ENCODE results near the gene EXOG. TPM values are rescaled to one million over a fixed set of nuclear protein-coding genes. Genes with fewer than 3 reads are reported as not detected.

The EXOG gene
- total RNA-seq, 1 donor from 2014 or later: 27.0 TPM

DNA sequence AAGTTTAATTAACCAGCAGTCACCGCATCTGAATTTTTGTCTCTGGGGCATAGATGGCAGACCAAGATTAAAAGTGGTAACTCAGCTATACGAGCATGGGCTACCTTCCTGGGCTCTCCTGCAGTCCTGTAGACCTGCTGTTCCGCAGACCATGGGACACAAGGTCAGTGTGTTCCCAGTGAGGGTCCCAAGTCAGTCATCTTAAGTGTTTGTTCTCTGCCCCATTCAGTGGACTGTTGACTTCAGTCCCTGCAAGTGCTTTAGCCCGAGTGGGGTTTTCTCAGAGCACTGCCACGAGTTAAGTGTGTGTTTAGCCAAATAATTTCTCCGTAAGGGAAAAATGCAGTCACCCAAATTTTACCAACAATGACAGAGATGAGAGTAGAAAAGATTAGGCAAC, 4.9 kb upstream of the EXOG start:
- ATAC-seq: no peak
- intact Hi-C loops (cut with micrococcal nuclease): loop anchor here (10.0 kb wide), 1 partner anchor 164 kb away; no protein-coding TSS in a partner anchor

DNA sequence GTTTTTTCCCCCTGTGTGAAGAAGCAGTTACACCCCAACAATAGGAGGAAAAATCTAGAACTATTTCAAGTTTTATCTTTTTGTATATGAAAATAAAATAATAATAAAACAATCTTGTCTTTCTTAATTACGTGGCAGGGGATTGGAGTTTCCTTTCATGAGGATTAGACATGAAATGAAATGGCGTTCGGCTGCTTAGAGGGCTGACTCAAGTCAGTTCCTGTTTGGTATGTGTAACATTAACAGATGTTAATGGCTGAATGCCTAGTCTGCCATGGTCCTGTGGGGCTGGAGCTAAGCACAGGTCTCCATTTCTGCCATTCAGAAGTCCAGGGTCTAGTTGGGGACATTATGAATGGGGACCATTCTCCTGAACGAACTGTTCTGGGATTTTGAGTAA, 3.1 kb upstream of the EXOG start:
- intact Hi-C loops (cut with micrococcal nuclease): loop anchor here (10.0 kb wide), 1 partner anchor 162 kb away; no protein-coding TSS in a partner anchor
- ATAC-seq: no peak
- no peak for DNase-seq

More for the DNA sequence above, 4.9 kb upstream of the EXOG start:
- DNase-seq: no peak

DNA sequence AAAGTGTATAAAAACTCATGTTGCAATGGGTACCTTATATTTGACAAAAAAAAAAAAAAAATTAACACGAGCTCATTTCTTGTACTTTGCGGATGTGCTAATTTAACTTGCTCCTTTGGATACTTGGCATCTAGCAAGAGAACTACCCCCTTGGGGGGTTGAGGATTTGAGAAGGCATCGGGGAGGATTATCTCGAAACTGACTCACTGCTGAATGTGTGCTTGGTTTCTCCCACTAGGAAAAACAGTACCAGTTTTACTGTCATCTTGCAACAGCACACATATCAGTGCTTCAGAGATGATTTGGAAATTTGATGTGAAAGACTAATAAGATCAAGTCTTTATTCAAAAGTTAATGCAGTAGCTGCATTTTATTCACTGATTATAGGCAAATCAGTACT, 891 bp downstream of the EXOG start:
- intact Hi-C loops (cut with micrococcal nuclease): loop anchor here (10.0 kb wide), 1 partner anchor 158 kb away; no protein-coding TSS in a partner anchor
- DNase-seq (no peak), ATAC-seq (no peak)

DNA sequence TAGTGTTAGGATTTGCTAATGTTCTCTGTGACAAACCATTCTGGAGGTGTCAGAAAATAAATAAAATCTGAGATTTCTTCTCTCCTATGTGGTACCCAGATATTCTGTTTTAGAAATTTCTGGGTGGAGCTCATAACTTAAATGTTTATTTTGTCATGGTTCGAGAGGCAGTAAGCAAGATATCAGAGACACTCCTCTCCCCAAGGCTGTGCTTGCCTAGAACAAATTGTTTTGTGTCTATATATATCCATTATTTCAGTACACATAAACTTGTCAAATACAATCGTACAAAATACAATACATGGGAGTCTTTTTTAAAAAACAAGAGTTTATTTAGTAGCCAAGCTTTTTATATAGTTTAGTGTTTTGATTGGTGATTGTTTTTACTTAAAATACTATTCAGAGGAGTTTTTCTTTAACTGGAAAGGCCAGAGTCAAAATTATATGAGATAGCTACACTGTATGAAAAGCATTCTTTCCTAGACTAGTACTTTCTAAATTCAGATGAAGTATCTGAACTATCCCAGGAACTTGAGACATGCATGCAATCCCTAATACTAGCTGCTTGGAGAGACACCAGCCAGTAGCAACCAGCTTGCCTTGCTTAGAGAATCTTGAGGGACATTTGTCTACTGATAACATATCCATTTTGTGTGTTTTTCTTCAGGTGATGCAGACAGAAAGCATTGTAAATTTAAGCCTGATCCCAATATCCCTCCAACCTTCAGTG, 4.7 kb downstream of the EXOG start:
- ATAC-seq (peak; percentile 75), DNase-seq (no peak)
- intact Hi-C loops (cut with micrococcal nuclease): no loop called here

DNA sequence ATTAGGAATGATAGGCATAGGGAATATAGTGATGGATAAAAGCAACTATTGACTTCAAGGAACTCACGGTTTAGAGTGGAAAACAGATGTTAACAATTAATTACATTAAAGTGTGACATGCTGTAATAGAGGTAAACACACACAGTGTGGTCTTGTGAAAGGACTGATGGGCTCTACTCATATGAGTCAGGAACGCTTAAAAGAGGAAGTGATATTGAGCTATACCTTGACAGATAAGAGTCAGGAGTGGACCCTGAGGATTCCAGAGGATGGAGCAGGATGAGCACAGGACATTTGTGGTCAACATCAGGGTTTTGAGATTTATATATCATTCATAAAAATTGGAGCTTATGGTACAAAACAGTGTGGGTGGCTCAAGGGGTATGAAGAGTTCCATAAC, 11.0 kb downstream of the EXOG start:
- DNase-seq (no peak), ATAC-seq (no peak)
- intact Hi-C loops (cut with micrococcal nuclease): no loop called here

DNA sequence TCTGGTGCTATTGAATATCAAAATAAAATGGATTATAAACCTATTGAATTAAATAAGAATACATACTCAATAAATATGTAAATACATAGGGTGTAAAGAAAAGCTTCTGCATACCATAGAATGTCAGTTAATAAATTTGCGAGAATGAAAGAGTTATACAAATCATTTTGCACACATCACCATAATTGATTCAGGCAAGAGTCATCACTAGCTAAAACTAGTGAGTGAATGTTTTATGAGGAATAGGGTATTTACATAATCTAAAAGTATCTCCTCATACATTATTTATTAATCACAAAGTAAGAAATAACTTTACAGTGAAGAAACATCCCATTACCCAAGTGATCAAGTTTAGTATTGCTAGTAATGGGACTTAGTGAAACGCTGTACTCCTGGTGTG, 13.6 kb downstream of the EXOG start:
- ATAC-seq (no peak), DNase-seq (no peak)
- intact Hi-C loops (cut with micrococcal nuclease): no loop called here

DNA sequence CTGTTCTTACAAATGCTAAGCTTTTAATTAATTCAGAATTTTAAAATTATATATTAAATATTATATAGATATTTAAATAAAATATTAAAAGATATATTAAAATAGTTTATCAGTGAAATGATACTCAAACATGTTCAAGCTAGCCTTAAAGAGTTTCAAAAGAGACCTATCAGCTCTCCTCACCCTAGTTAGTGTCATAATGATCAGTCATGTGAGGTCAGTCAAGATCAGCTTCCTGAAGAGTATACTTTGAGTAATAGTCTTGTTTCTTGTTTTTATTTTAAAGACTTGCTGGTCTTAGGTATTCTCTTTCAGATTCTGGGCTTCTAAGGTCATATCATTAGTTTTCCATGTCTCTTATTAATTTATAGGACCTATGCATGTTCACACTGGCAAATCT, 14.5 kb downstream of the EXOG start:
- ATAC-seq (no peak), DNase-seq (no peak)
- intact Hi-C loops (cut with micrococcal nuclease): no loop called here

DNA sequence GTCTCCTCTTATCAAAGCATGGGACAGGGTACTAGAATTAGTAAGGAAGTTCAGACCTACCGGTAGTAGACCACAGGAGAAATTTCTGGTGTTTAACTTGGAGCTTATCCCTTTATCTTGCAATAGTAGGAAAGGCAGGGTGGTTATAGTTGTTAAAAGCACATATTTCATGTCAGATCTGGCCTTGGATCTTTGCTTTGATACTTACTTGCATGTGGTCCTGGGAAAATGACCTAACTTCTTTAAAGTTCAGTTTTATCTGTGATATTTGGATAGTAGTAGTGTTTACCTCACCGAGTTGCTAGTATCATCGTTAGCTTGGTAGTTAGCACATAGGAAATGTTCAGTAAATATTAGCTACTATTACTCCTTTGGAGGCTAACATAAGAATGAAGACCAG, 15.4 kb downstream of the EXOG start:
- intact Hi-C loops (cut with micrococcal nuclease): no loop called here
- DNase-seq (no peak), ATAC-seq (no peak)

DNA sequence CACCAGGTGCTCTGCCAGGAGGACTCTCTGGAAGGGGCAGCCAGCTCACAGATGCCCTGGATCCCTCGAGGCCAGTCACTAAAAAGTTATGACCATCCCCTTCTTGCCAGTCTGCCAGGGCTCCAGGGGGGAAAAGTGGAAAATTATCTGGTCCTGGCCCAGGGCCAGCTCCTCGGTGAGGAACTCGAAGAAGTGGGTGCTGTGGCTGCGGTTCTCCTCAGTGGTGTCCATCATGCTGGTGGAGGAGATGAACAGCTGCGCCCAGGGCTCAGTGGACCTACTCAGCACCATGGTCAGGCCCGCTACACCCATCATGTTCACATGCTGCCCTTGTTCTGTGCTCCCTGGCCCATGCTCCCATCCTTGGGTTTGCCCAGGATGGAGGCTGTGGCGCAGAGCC, 19.2 kb downstream of the EXOG start:
- DNase-seq (no peak), ATAC-seq (no peak)
- intact Hi-C loops (cut with micrococcal nuclease): no loop called here

DNA sequence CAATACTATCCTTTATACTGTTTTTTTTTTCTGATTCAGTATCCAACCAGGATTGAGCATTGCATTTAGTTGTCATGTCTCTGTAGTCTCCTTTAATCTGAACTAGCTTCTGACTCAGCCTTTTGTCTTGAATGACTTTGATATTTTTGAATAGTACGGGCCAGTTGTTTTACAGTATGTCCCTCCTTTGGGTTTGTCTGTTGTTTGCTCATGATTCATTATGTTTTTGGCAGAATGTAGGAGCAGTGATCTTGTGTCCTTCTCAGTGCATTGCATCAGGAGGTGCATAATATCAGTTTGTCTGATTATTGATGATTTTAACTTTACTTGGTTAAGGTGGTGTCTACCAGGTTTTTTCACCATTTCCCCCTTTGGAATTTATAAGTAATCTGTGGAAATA, 20.5 kb downstream of the EXOG start:
- ATAC-seq (no peak), DNase-seq (no peak)
- intact Hi-C loops (cut with micrococcal nuclease): no loop called here

DNA sequence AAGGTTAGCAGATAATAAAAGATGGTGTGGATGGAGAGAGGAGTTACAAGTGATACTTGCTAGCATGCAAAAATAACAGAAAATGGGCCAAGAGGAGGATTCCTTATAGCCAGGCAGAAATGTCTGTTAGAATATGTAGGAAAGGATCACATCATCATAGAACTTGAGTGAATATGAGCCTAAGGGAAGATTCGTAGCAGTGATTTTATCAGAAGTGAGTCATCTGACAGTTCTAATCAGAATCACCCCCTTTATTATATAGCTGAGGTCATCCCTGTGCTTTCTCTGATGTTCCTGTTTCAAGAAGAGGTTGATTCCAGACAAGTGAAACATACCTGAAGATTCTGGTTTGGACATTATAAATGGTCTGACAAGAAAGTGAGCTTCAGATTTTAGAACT, 22.9 kb downstream of the EXOG start:
- ATAC-seq (no peak), DNase-seq (no peak)
- intact Hi-C loops (cut with micrococcal nuclease): no loop called here

DNA sequence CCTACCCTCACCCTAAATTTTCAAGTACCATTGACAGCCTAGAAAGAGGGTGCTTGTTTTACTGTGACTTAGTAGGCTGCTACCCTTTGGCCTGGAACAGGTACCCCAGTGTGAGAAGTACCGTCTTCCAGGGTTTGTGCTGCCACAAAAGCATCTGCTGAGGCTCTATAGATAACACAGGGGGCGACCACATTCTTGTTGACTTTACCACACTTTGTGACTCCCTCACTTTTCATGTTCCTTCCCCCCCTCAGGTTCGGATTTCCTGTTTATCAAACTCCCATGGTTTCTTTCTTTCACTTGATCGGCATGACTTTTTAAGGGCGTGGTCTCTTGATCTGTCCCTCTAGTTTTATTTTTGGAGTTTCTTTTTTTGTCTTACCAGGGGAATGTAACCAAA, 23.5 kb downstream of the EXOG start:
- intact Hi-C loops (cut with micrococcal nuclease): loop anchor here (10.0 kb wide), 2 partner anchors 135 to 325 kb away; no protein-coding TSS in a partner anchor
- ATAC-seq: peak; percentile 23

DNA sequence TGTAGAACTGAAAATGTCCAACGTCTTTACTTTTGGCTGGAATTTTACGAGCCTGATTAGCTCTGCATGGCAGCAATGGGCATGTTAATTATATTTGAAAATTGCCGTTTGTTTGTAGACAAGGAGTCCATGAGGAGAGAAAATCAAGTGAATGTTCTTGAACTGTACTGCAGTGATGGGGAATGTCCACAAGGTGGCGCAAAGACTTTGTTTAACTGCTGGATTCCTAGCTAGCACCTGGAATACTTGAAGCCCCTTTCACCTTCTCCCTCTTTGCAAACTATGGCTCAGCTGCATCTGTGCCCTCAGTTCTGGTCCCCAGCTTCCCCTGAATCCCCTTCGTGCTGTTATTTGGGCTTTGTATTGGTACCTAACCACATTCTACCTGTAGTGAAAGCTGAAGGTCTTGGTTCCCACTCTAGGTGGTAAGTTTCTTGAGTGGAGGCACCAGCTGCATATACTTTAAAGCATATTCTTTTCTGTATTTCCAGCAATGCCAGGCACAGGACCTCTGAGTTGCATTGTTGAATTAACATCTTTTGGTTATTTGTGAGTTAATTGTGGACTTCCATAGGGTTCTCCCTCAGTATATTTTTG, 25.3 kb downstream of the EXOG start:
- ATAC-seq: peak; percentile 78
- DNase-seq: peak; percentile 51
- intact Hi-C loops (cut with micrococcal nuclease): loop anchor here (10.0 kb wide), 2 partner anchors 133 to 323 kb away; no protein-coding TSS in a partner anchor

More for the DNA sequence above, 23.5 kb downstream of the EXOG start:
- no peak for DNase-seq

DNA sequence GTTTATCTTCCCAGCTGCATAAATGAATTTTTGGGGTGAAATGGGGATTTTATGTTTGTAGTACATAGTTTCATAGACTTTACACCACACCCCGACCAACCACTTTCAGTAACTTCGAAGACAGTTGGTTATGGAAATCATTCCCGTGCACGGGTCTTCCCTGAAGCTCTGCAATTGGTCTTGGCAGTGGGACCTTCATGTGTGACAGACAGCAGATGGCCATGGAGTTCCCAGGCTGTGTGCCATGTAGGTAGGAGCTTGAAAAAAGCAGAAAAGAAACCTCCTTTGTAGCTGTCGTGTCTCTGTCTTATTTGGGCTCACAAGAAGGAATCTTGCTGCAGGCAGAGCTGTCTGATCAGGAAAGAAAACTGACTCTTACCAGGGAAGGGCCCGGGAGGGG, 25.9 kb downstream of the EXOG start:
- DNase-seq: peak; percentile 33
- intact Hi-C loops (cut with micrococcal nuclease): loop anchor here (10.0 kb wide), 2 partner anchors 133 to 323 kb away; no protein-coding TSS in a partner anchor
- ATAC-seq: peak; percentile 82

DNA sequence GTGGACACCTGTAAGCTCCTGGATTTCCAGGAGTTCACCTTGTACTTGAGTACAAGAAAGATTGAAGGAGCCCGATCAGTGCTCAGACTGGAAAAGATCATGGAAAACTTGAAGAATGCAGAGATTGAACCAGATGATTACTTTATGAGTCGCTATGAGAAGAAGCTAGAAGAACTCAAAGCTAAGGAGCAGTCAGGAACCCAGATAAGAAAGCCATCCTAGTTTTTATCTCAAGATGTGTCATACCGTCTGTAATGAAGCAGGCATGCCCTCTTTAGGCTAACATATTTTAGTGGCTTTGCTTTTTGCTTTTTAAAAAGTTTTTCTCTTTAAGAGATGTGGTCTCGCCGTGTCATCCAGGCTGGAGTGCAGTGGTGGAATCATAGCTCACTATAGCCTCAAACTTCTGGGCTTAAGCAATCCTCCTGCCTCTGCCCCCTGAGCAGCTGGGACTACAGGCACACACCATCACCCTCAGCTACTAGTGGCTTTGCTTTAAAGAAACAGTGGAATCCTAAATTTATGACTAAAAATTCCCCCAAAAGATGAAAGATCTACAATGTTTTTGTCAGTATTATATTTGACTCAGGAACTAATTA, 28.1 kb downstream of the EXOG start:
- intact Hi-C loops (cut with micrococcal nuclease): loop anchor here (10.0 kb wide), 2 partner anchors 131 to 321 kb away; no protein-coding TSS in a partner anchor
- DNase-seq (no peak), ATAC-seq (no peak)

DNA sequence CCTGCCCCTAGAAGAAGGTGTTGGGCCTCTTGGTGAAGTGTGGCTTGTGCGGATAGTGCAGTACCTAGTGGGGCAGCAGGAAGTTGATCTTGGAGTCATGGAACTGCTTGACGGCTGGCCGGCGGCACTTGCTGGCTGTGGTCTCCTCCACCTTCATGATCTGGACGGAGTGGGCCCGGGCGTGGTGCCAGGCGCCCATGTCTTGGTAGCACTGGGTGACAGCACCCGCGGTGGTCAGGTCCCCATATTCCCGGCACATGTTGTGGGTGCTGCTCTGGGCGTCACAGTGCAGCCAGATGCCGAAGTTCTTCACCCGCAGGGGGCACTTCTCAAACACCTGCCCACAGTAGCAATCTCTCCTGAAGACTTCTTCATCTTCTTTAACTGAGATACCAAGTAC, 30.7 kb downstream of the EXOG start:
- no peak for ATAC-seq
- DNase-seq: no peak
- intact Hi-C loops (cut with micrococcal nuclease): loop anchor here (10.0 kb wide), 2 partner anchors 128 to 318 kb away; no protein-coding TSS in a partner anchor

DNA sequence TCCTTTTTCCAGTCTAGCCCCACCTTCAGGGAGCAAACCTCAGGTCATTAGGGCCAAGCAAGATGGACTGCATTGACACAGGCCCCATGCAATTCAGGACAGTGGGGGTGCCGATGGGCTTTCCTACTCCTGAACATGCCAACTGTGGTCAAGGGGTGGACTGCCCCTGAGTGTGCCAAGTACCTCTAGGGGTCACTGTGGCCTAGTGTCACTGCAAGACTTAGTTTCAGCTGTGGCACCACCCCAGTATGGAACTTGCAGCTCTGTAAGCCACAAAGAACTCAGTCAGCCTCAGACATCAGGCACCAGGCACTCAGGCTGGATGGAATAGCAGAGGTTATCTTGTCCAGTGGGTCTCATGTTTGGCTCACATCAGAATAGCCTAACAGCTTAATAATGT, 32.3 kb downstream of the EXOG start:
- intact Hi-C loops (cut with micrococcal nuclease): loop anchor here (10.0 kb wide), 2 partner anchors 126 to 316 kb away; no protein-coding TSS in a partner anchor
- DNase-seq: peak; percentile 33
- ATAC-seq: peak; percentile 19

DNA sequence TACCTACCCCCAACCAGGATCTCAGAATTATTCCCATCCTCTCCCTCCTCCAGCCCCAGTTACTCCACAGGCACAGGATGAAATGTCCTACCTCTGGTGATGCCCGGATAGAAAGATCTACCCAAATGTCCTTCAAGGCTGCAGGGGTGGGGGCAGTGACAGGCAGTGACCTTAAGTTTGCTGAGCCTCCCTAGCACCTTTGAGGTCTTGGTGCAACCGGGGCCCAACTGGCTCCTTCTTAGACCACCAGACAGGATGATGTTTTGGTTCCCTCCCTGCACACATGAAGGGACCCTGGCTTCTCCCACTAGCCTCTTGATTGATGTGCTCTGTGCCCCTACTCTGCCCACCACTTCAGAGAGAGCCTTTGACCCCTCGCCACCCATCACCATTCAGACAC, 36.4 kb downstream of the EXOG start:
- ATAC-seq (no peak), DNase-seq (no peak)
- intact Hi-C loops (cut with micrococcal nuclease): no loop called here

DNA sequence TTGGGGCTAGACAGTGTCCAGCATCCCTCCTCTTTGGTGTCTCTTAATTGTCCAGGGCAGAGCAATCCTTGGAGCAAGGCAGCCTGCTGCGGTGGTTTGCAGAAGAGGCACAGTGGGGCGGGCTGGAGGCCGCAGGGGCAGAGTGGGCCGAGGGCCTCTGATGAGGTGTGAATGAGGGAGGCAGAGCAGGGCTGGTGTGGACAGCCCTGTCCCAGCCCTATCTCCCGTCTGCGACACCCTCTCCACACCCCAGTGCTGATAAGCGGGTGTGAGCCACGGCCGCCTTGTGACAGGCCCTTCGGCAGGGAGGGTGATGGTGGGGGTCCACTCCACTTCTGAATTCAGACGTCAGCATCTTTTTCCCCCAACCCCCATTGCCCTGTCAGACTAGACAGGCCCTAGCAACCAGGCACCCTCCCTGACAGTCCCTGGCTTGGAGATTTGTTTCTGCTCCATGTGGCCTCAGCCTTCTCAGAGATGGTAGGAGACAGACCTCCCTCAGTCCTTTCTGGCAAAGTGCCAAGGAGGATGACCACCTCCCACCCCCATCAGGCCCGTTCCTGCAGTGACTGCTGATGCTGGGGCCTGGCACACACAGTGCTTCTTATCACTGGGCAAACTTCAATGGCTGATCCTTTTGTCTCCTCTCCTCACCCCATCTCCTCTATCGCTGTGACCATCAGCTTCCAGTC, 37.3 kb downstream of the EXOG start:
- ATAC-seq (peak; percentile 94), DNase-seq (peak; percentile 90)
- intact Hi-C loops (cut with micrococcal nuclease): no loop called here

DNA sequence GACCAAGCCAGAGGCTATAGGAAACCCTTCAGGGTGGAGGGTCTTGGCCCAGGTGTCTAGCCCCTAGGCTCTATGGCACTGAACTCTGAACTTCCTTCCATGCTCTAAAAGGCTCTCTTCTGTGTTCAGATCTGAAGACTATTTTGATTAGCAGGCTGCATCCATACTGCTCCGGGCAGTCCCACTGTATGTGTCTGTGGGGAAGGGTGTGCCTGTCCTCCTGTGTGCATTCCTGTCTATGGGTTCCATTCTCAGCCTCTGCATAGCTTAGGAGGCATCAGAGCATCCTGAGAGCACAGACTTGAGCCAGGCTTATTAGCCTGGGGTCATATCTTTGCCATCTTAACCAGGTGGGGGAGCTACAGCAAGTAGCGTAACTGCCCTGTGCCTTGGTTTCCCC, 38.0 kb downstream of the EXOG start:
- no peak for DNase-seq
- ATAC-seq: no peak
- intact Hi-C loops (cut with micrococcal nuclease): no loop called here
